GM23338 (cell line): ENCODE data around the gene OR4E1. TPM values are rescaled to one million over a fixed set of nuclear protein-coding genes. Genes with fewer than 3 reads are reported as not detected.

Experiments
- ATAC-seq: fragments of 200-7000 bp; cut with Tn5 transposase; 3 replicates; pipeline ENCODE4 v1.9.1; 2020
- DNase-seq: peaks from one replicate; pipeline ENCODE4 v3.0.0-alpha.2; 2015; ENCODE audit warnings: low spot score
- H2AFZ ChIP-seq: fragments of 200-600 bp; sonication (generic); 2 replicates; pipeline ENCODE4 v1.8.0; 2016; ENCODE audit warnings: antibody characterized with exemption, mild to moderate bottlenecking, moderate library complexity
- H3F3A ChIP-seq: fragments of 200-600 bp; sonication (generic); replicated peaks from 2 replicates; pipeline ENCODE4 v1.8.0; 2017; ENCODE audit warnings: antibody characterized with exemption, mixed run types, low read depth
- H3K27ac ChIP-seq: fragments of 200-600 bp; sonication (generic); 2 replicates; pipeline ENCODE4 v1.6.1; 2016; ENCODE audit warnings: low read depth
- H3K27me3 ChIP-seq: fragments of 200-600 bp; sonication (generic); 2 replicates; pipeline ENCODE4 v1.8.0; 2016; ENCODE audit warnings: mild to moderate bottlenecking, mixed run types, moderate library complexity; ENCODE audit not compliant: insufficient read depth
- H3K36me3 ChIP-seq: fragments of 200-600 bp; sonication (generic); 2 replicates; pipeline ENCODE4 v1.8.0; 2016; ENCODE audit warnings: mild to moderate bottlenecking; ENCODE audit not compliant: insufficient read depth
- H3K4me1 ChIP-seq: fragments of 200-600 bp; sonication (generic); 2 replicates; pipeline ENCODE4 v1.8.0; 2016; ENCODE audit warnings: mild to moderate bottlenecking, moderate library complexity; ENCODE audit not compliant: insufficient read depth
- H3K4me2 ChIP-seq: fragments of 200-600 bp; sonication (generic); 2 replicates; pipeline ENCODE4 v1.7.1; 2017; ENCODE audit warnings: mixed run types
- H3K4me3 ChIP-seq: fragments of 200-600 bp; sonication (generic); 2 replicates; pipeline ENCODE4 v1.6.1; 2016; ENCODE audit warnings: mixed run types
- H3K79me2 ChIP-seq: fragments of 200-600 bp; sonication (generic); replicated peaks from 2 replicates; pipeline ENCODE4 v1.8.0; 2017; ENCODE audit warnings: mild to moderate bottlenecking; ENCODE audit not compliant: insufficient read depth
- H3K9me2 ChIP-seq: fragments of 200-600 bp; sonication (generic); 2 replicates; pipeline ENCODE4 v1.8.0; 2017; ENCODE audit not compliant: insufficient read depth
- H4K20me1 ChIP-seq: fragments of 200-600 bp; sonication (generic); replicated peaks from 2 replicates; pipeline ENCODE4 v1.8.0; 2017; ENCODE audit warnings: mild to moderate bottlenecking; ENCODE audit not compliant: insufficient read depth
- H3K27ac Mint-ChIP-seq: 2 replicates; pipeline ENCODE4 v1.8.0; 2020; ENCODE audit warnings: inconsistent platforms, mild to moderate bottlenecking, moderate library complexity, mixed read lengths
- H3K27me3 Mint-ChIP-seq: 3 replicates; pipeline ENCODE4 v1.8.0; 2022; ENCODE audit warnings: low read depth, mild to moderate bottlenecking, moderate library complexity, mixed read lengths, inconsistent platforms; ENCODE audit not compliant: insufficient read depth, poor library complexity
- H3K36me3 Mint-ChIP-seq: 3 replicates; pipeline ENCODE4 v1.8.0; 2021; ENCODE audit warnings: low read depth, mild to moderate bottlenecking, inconsistent platforms, moderate library complexity, mixed read lengths
- H3K4me1 Mint-ChIP-seq: 3 replicates; pipeline ENCODE4 v1.8.0; 2020; ENCODE audit warnings: mild to moderate bottlenecking, inconsistent platforms, mixed read lengths
- H3K4me3 Mint-ChIP-seq: 3 replicates; pipeline ENCODE4 v1.8.0; 2021; ENCODE audit warnings: moderate library complexity, mild to moderate bottlenecking, inconsistent platforms, mixed read lengths
- H3K9me3 Mint-ChIP-seq: 3 replicates; pipeline ENCODE4 v1.8.0; 2020; ENCODE audit warnings: moderate library complexity, mild to moderate bottlenecking, inconsistent platforms, mixed read lengths
- CREB1 ChIP-seq: fragments of 250-450 bp; sonication (Bioruptor Pico); IDR thresholded peaks from 2 replicates; pipeline ENCODE4 v1.5.0; 2020; ENCODE audit warnings: low read depth, mild to moderate bottlenecking, moderate library complexity
- ETS1 ChIP-seq: IDR thresholded peaks from 2 replicates; pipeline ENCODE4 v1.6.1; 2016; ENCODE audit warnings: antibody characterized with exemption
- EZH2 ChIP-seq: fragments of 200-600 bp; sonication (generic); IDR thresholded peaks from one replicate; pipeline ENCODE4 v1.8.0; 2017; ENCODE audit warnings: antibody characterized with exemption, mild to moderate bottlenecking, low read depth; ENCODE audit not compliant: unreplicated experiment
- EZH2phosphoT487 ChIP-seq: fragments of 200-600 bp; sonication (generic); IDR thresholded peaks from one replicate; pipeline ENCODE4 v1.8.1; 2018; ENCODE audit warnings: antibody characterized with exemption; ENCODE audit not compliant: unreplicated experiment
- JUNB ChIP-seq: IDR thresholded peaks from one replicate; pipeline ENCODE4 v1.6.1; 2016; ENCODE audit warnings: antibody characterized with exemption; ENCODE audit not compliant: unreplicated experiment
- NANOG ChIP-seq: IDR thresholded peaks from 2 replicates; pipeline ENCODE4 v1.6.1; 2016; ENCODE audit warnings: antibody characterized with exemption, borderline replicate concordance
- POLR2AphosphoS5 ChIP-seq: IDR thresholded peaks from 2 replicates; pipeline ENCODE4 v1.6.1; 2016; ENCODE audit warnings: antibody characterized with exemption, low read depth
- STAT1 ChIP-seq: IDR thresholded peaks from one replicate; pipeline ENCODE4 v1.6.1; 2016; ENCODE audit warnings: antibody characterized with exemption; ENCODE audit not compliant: unreplicated experiment
- ZNF114 ChIP-seq: fragments of 250-450 bp; sonication (Bioruptor Pico); IDR thresholded peaks from 2 replicates; pipeline ENCODE4 v1.5.0; 2020; ENCODE audit warnings: mild to moderate bottlenecking, moderate library complexity
- ZNF331 ChIP-seq: fragments of 250-450 bp; sonication (Bioruptor Pico); IDR thresholded peaks from 2 replicates; pipeline ENCODE4 v1.5.0; 2020; ENCODE audit warnings: low read depth, mild to moderate bottlenecking, moderate library complexity
- ZNF462 ChIP-seq: fragments of 250-450 bp; sonication (Bioruptor Pico); IDR thresholded peaks from 2 replicates; pipeline ENCODE4 v1.5.0; 2020; ENCODE audit warnings: mild to moderate bottlenecking, moderate library complexity
- polyA plus RNA-seq: library from polyadenylated mRNA; unstranded; fragments of >200 nt; fragmentation: Nextera tagmentation; extraction: Ambion mirVana; gene quantifications from 2 replicates; pipeline ENCODE4 v1.2.1, GENCODE V29; 2016
- total RNA-seq: library from RNA; depleted of rRNA; stranded (reverse); fragments of >200 nt; shearing (Covaris generic); gene quantifications from 2 replicates; pipeline ENCODE4 v1.2.3, GENCODE V29; 2014
- TF ChIP-seq, protein P1 (sequence below): IDR thresholded peaks from one replicate; pipeline ENCODE4 v1.6.1; 2018; ENCODE audit warnings: antibody characterized with exemption; ENCODE audit not compliant: unreplicated experiment
- TF ChIP-seq, protein P2 (sequence below), 2 experiments: fragments of 200-600 bp in 1 of 2; sonication (generic) in 1 of 2; conservative IDR thresholded peaks; 2 replicates each; pipeline versions ENCODE4 v1.5.1 to v1.6.1; 2016 to 2017; ENCODE audit warnings: antibody characterized with exemption in 2 of 2, low read depth in 2 of 2, mild to moderate bottlenecking in 2 of 2, moderate library complexity in 1 of 2

Gene OR4E1
- total and polyA plus RNA-seq, 2 experiments from 2014 or later: not detected

DNA sequence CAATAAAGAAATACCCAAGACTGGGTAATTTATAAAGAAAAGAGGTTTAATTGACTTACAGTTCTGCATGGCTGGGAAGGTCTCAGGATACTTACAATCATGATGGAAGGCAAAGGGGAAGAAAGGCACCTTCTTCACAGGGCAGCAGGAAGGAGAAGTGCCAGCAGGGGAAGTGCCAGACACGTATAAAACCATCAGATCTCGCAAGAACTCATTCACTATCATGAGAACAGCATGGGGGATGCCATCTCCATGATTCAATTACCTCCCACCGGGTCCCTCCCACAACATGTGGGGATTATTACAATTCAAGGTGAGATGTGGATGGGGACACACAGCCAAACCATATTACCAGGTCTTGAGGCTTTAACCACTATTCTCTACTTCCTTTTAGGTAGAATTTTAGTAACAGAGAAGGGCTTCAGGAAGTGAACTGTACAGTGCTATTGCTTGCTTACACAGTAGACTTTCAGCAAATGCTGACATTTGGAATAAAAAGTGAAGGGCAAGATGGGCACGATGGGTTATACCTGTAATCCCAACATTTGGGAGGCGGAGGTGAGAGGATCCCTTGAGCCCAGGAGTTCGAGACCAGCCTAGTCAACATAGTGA, 40.8 kb upstream of the OR4E1 start:
- no peaks in the 10 kb centered on the region for H3K79me2 ChIP-seq
- H3F3A ChIP-seq: no peaks in the 10 kb centered on the region
- H3K4me3 ChIP-seq: no peak overlapping the region
- H3K9me3 Mint-ChIP-seq: no peaks in the 10 kb centered on the region
- no peaks in the 10 kb centered on the region for H3K27me3 ChIP-seq
- no peaks in the 10 kb centered on the region for H3K4me1 Mint-ChIP-seq
- no peaks in the 10 kb centered on the region for H3K36me3 ChIP-seq
- H3K27ac Mint-ChIP-seq: no peak overlapping the region
- no peak overlapping the region for H3K27ac ChIP-seq
- no peak for TF ChIP-seq ZNF331 (CRISPR knock-in tag)
- TF ChIP-seq CREB1: no peak
- TF ChIP-seq, protein P1, sequence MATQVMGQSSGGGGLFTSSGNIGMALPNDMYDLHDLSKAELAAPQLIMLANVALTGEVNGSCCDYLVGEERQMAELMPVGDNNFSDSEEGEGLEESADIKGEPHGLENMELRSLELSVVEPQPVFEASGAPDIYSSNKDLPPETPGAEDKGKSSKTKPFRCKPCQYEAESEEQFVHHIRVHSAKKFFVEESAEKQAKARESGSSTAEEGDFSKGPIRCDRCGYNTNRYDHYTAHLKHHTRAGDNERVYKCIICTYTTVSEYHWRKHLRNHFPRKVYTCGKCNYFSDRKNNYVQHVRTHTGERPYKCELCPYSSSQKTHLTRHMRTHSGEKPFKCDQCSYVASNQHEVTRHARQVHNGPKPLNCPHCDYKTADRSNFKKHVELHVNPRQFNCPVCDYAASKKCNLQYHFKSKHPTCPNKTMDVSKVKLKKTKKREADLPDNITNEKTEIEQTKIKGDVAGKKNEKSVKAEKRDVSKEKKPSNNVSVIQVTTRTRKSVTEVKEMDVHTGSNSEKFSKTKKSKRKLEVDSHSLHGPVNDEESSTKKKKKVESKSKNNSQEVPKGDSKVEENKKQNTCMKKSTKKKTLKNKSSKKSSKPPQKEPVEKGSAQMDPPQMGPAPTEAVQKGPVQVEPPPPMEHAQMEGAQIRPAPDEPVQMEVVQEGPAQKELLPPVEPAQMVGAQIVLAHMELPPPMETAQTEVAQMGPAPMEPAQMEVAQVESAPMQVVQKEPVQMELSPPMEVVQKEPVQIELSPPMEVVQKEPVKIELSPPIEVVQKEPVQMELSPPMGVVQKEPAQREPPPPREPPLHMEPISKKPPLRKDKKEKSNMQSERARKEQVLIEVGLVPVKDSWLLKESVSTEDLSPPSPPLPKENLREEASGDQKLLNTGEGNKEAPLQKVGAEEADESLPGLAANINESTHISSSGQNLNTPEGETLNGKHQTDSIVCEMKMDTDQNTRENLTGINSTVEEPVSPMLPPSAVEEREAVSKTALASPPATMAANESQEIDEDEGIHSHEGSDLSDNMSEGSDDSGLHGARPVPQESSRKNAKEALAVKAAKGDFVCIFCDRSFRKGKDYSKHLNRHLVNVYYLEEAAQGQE: no peak
- TF ChIP-seq NANOG: no peak
- TF ChIP-seq EZH2phosphoT487: no peak
- TF ChIP-seq ETS1: no peak
- TF ChIP-seq ZNF462 (CRISPR knock-in tag): no peak
- no peak for TF ChIP-seq POLR2AphosphoS5
- no peak for TF ChIP-seq ZNF114
- no peak for TF ChIP-seq STAT1
- TF ChIP-seq EZH2: no peak
- TF ChIP-seq, protein P2, sequence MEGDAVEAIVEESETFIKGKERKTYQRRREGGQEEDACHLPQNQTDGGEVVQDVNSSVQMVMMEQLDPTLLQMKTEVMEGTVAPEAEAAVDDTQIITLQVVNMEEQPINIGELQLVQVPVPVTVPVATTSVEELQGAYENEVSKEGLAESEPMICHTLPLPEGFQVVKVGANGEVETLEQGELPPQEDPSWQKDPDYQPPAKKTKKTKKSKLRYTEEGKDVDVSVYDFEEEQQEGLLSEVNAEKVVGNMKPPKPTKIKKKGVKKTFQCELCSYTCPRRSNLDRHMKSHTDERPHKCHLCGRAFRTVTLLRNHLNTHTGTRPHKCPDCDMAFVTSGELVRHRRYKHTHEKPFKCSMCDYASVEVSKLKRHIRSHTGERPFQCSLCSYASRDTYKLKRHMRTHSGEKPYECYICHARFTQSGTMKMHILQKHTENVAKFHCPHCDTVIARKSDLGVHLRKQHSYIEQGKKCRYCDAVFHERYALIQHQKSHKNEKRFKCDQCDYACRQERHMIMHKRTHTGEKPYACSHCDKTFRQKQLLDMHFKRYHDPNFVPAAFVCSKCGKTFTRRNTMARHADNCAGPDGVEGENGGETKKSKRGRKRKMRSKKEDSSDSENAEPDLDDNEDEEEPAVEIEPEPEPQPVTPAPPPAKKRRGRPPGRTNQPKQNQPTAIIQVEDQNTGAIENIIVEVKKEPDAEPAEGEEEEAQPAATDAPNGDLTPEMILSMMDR (conservative IDR thresholded peaks at IDR 0.05; ENCODE audit: low read depth in 2 of 2): no peak
- TF ChIP-seq JUNB: no peak
- H4K20me1 ChIP-seq: no peaks in the 10 kb centered on the region
- DNase-seq (no peak), ATAC-seq (no peak)
- no peak overlapping the region for H3K4me2 ChIP-seq
- H3K27me3 Mint-ChIP-seq: no peaks in the 10 kb centered on the region
- H3K9me2 ChIP-seq: no peaks in the 10 kb centered on the region
- no peak overlapping the region for H3K4me3 Mint-ChIP-seq
- no peaks in the 10 kb centered on the region for H3K36me3 Mint-ChIP-seq
- no peaks in the 10 kb centered on the region for H3K4me1 ChIP-seq
- H2AFZ ChIP-seq: no peak overlapping the region
